GM23338 (cell line): ENCODE results near the gene CCBE1. TPM values are rescaled to one million over a fixed set of nuclear protein-coding genes. Genes with fewer than 3 reads are reported as not detected.

ENCODE experiments used
- ATAC-seq: fragments of 200-7000 bp; cut with Tn5 transposase; 3 replicates; pipeline ENCODE4 v1.9.1; 2020
- DNase-seq: peaks from one replicate; pipeline ENCODE4 v3.0.0-alpha.2; 2015; ENCODE audit warnings: low spot score
- H2AFZ ChIP-seq: fragments of 200-600 bp; sonication (generic); 2 replicates; pipeline ENCODE4 v1.8.0; 2016; ENCODE audit warnings: antibody characterized with exemption, mild to moderate bottlenecking, moderate library complexity
- H3F3A ChIP-seq: fragments of 200-600 bp; sonication (generic); replicated peaks from 2 replicates; pipeline ENCODE4 v1.8.0; 2017; ENCODE audit warnings: antibody characterized with exemption, mixed run types, low read depth
- H3K27ac ChIP-seq: fragments of 200-600 bp; sonication (generic); 2 replicates; pipeline ENCODE4 v1.6.1; 2016; ENCODE audit warnings: low read depth
- H3K27me3 ChIP-seq: fragments of 200-600 bp; sonication (generic); 2 replicates; pipeline ENCODE4 v1.8.0; 2016; ENCODE audit warnings: mild to moderate bottlenecking, mixed run types, moderate library complexity; ENCODE audit not compliant: insufficient read depth
- H3K36me3 ChIP-seq: fragments of 200-600 bp; sonication (generic); 2 replicates; pipeline ENCODE4 v1.8.0; 2016; ENCODE audit warnings: mild to moderate bottlenecking; ENCODE audit not compliant: insufficient read depth
- H3K4me1 ChIP-seq: fragments of 200-600 bp; sonication (generic); 2 replicates; pipeline ENCODE4 v1.8.0; 2016; ENCODE audit warnings: mild to moderate bottlenecking, moderate library complexity; ENCODE audit not compliant: insufficient read depth
- H3K4me2 ChIP-seq: fragments of 200-600 bp; sonication (generic); 2 replicates; pipeline ENCODE4 v1.7.1; 2017; ENCODE audit warnings: mixed run types
- H3K4me3 ChIP-seq: fragments of 200-600 bp; sonication (generic); 2 replicates; pipeline ENCODE4 v1.6.1; 2016; ENCODE audit warnings: mixed run types
- H3K79me2 ChIP-seq: fragments of 200-600 bp; sonication (generic); replicated peaks from 2 replicates; pipeline ENCODE4 v1.8.0; 2017; ENCODE audit warnings: mild to moderate bottlenecking; ENCODE audit not compliant: insufficient read depth
- H3K9me2 ChIP-seq: fragments of 200-600 bp; sonication (generic); 2 replicates; pipeline ENCODE4 v1.8.0; 2017; ENCODE audit not compliant: insufficient read depth
- H4K20me1 ChIP-seq: fragments of 200-600 bp; sonication (generic); replicated peaks from 2 replicates; pipeline ENCODE4 v1.8.0; 2017; ENCODE audit warnings: mild to moderate bottlenecking; ENCODE audit not compliant: insufficient read depth
- H3K27ac Mint-ChIP-seq: 2 replicates; pipeline ENCODE4 v1.8.0; 2020; ENCODE audit warnings: inconsistent platforms, mild to moderate bottlenecking, moderate library complexity, mixed read lengths
- H3K27me3 Mint-ChIP-seq: 3 replicates; pipeline ENCODE4 v1.8.0; 2022; ENCODE audit warnings: low read depth, mild to moderate bottlenecking, moderate library complexity, mixed read lengths, inconsistent platforms; ENCODE audit not compliant: insufficient read depth, poor library complexity
- H3K36me3 Mint-ChIP-seq: 3 replicates; pipeline ENCODE4 v1.8.0; 2021; ENCODE audit warnings: low read depth, mild to moderate bottlenecking, inconsistent platforms, moderate library complexity, mixed read lengths
- H3K4me1 Mint-ChIP-seq: 3 replicates; pipeline ENCODE4 v1.8.0; 2020; ENCODE audit warnings: mild to moderate bottlenecking, inconsistent platforms, mixed read lengths
- H3K4me3 Mint-ChIP-seq: 3 replicates; pipeline ENCODE4 v1.8.0; 2021; ENCODE audit warnings: moderate library complexity, mild to moderate bottlenecking, inconsistent platforms, mixed read lengths
- H3K9me3 Mint-ChIP-seq: 3 replicates; pipeline ENCODE4 v1.8.0; 2020; ENCODE audit warnings: moderate library complexity, mild to moderate bottlenecking, inconsistent platforms, mixed read lengths
- CREB1 ChIP-seq: fragments of 250-450 bp; sonication (Bioruptor Pico); IDR thresholded peaks from 2 replicates; pipeline ENCODE4 v1.5.0; 2020; ENCODE audit warnings: low read depth, mild to moderate bottlenecking, moderate library complexity
- CTCF ChIP-seq, 2 experiments: fragments of 200-600 bp in 1 of 2; sonication (generic) in 1 of 2; conservative IDR thresholded peaks; 2 replicates each; pipeline versions ENCODE4 v1.5.1 to v1.6.1; 2016 to 2017; ENCODE audit warnings: antibody characterized with exemption in 2 of 2, low read depth in 2 of 2, mild to moderate bottlenecking in 2 of 2, moderate library complexity in 1 of 2
- EZH2 ChIP-seq: fragments of 200-600 bp; sonication (generic); IDR thresholded peaks from one replicate; pipeline ENCODE4 v1.8.0; 2017; ENCODE audit warnings: antibody characterized with exemption, mild to moderate bottlenecking, low read depth; ENCODE audit not compliant: unreplicated experiment
- EZH2phosphoT487 ChIP-seq: fragments of 200-600 bp; sonication (generic); IDR thresholded peaks from one replicate; pipeline ENCODE4 v1.8.1; 2018; ENCODE audit warnings: antibody characterized with exemption; ENCODE audit not compliant: unreplicated experiment
- JUNB ChIP-seq: IDR thresholded peaks from one replicate; pipeline ENCODE4 v1.6.1; 2016; ENCODE audit warnings: antibody characterized with exemption; ENCODE audit not compliant: unreplicated experiment
- NANOG ChIP-seq: IDR thresholded peaks from 2 replicates; pipeline ENCODE4 v1.6.1; 2016; ENCODE audit warnings: antibody characterized with exemption, borderline replicate concordance
- POLR2AphosphoS5 ChIP-seq: IDR thresholded peaks from 2 replicates; pipeline ENCODE4 v1.6.1; 2016; ENCODE audit warnings: antibody characterized with exemption, low read depth
- STAT1 ChIP-seq: IDR thresholded peaks from one replicate; pipeline ENCODE4 v1.6.1; 2016; ENCODE audit warnings: antibody characterized with exemption; ENCODE audit not compliant: unreplicated experiment
- ZNF114 ChIP-seq: fragments of 250-450 bp; sonication (Bioruptor Pico); IDR thresholded peaks from 2 replicates; pipeline ENCODE4 v1.5.0; 2020; ENCODE audit warnings: mild to moderate bottlenecking, moderate library complexity
- ZNF331 ChIP-seq: fragments of 250-450 bp; sonication (Bioruptor Pico); IDR thresholded peaks from 2 replicates; pipeline ENCODE4 v1.5.0; 2020; ENCODE audit warnings: low read depth, mild to moderate bottlenecking, moderate library complexity
- polyA plus RNA-seq: library from polyadenylated mRNA; unstranded; fragments of >200 nt; fragmentation: Nextera tagmentation; extraction: Ambion mirVana; gene quantifications from 2 replicates; pipeline ENCODE4 v1.2.1, GENCODE V29; 2016
- total RNA-seq: library from RNA; depleted of rRNA; stranded (reverse); fragments of >200 nt; shearing (Covaris generic); gene quantifications from 2 replicates; pipeline ENCODE4 v1.2.3, GENCODE V29; 2014
- TF ChIP-seq, protein P1 (sequence below): fragments of 250-450 bp; sonication (Bioruptor Pico); IDR thresholded peaks from 2 replicates; pipeline ENCODE4 v1.5.0; 2020; ENCODE audit warnings: mild to moderate bottlenecking, moderate library complexity
- TF ChIP-seq, protein P2 (sequence below): IDR thresholded peaks from 2 replicates; pipeline ENCODE4 v1.6.1; 2016; ENCODE audit warnings: antibody characterized with exemption
- TF ChIP-seq, protein P3 (sequence below): IDR thresholded peaks from one replicate; pipeline ENCODE4 v1.6.1; 2018; ENCODE audit warnings: antibody characterized with exemption; ENCODE audit not compliant: unreplicated experiment

The CCBE1 gene
- total and polyA plus RNA-seq, 2 experiments from 2014 or later = 2.1 to 2.6 TPM

GRCh38 chr18:59484131-59484530, 213.1 kb downstream of the CCBE1 start:
- Histone ChIP-seq H3K79me2 (no peaks in the 10 kb centered on the region), H3K4me2 (no peak overlapping the region), H3K4me3 (no peak overlapping the region), H3K27ac (no peak overlapping the region), H4K20me1 (no peaks in the 10 kb centered on the region), H3K36me3 (no peaks in the 10 kb centered on the region), H3K9me2 (no peaks in the 10 kb centered on the region), H3F3A (no peaks in the 10 kb centered on the region), H3K4me1 (no peaks in the 10 kb centered on the region), H3K27me3 (no peaks in the 10 kb centered on the region), H2AFZ (no peak overlapping the region)
- no peaks in the 10 kb centered on the region for H3K9me3 Mint-ChIP-seq
- ATAC-seq = no peak
- no peaks in the 10 kb centered on the region for H3K27me3 Mint-ChIP-seq
- no peaks in the 10 kb centered on the region for H3K36me3 Mint-ChIP-seq
- no peak for DNase-seq
- no peaks in the 10 kb centered on the region for H3K4me1 Mint-ChIP-seq
- TF ChIP-seq ZNF114 (CRISPR knock-in tag) (no peak), CREB1 (CRISPR knock-in tag) (no peak), JUNB (no peak), ZNF331 (CRISPR knock-in tag) (no peak), NANOG (no peak), STAT1 (no peak), EZH2phosphoT487 (no peak), CTCF (conservative IDR thresholded peaks at IDR 0.05; ENCODE audit: low read depth in 2 of 2) (no peak), POLR2AphosphoS5 (no peak), EZH2 (no peak)
- TF ChIP-seq, protein P1, sequence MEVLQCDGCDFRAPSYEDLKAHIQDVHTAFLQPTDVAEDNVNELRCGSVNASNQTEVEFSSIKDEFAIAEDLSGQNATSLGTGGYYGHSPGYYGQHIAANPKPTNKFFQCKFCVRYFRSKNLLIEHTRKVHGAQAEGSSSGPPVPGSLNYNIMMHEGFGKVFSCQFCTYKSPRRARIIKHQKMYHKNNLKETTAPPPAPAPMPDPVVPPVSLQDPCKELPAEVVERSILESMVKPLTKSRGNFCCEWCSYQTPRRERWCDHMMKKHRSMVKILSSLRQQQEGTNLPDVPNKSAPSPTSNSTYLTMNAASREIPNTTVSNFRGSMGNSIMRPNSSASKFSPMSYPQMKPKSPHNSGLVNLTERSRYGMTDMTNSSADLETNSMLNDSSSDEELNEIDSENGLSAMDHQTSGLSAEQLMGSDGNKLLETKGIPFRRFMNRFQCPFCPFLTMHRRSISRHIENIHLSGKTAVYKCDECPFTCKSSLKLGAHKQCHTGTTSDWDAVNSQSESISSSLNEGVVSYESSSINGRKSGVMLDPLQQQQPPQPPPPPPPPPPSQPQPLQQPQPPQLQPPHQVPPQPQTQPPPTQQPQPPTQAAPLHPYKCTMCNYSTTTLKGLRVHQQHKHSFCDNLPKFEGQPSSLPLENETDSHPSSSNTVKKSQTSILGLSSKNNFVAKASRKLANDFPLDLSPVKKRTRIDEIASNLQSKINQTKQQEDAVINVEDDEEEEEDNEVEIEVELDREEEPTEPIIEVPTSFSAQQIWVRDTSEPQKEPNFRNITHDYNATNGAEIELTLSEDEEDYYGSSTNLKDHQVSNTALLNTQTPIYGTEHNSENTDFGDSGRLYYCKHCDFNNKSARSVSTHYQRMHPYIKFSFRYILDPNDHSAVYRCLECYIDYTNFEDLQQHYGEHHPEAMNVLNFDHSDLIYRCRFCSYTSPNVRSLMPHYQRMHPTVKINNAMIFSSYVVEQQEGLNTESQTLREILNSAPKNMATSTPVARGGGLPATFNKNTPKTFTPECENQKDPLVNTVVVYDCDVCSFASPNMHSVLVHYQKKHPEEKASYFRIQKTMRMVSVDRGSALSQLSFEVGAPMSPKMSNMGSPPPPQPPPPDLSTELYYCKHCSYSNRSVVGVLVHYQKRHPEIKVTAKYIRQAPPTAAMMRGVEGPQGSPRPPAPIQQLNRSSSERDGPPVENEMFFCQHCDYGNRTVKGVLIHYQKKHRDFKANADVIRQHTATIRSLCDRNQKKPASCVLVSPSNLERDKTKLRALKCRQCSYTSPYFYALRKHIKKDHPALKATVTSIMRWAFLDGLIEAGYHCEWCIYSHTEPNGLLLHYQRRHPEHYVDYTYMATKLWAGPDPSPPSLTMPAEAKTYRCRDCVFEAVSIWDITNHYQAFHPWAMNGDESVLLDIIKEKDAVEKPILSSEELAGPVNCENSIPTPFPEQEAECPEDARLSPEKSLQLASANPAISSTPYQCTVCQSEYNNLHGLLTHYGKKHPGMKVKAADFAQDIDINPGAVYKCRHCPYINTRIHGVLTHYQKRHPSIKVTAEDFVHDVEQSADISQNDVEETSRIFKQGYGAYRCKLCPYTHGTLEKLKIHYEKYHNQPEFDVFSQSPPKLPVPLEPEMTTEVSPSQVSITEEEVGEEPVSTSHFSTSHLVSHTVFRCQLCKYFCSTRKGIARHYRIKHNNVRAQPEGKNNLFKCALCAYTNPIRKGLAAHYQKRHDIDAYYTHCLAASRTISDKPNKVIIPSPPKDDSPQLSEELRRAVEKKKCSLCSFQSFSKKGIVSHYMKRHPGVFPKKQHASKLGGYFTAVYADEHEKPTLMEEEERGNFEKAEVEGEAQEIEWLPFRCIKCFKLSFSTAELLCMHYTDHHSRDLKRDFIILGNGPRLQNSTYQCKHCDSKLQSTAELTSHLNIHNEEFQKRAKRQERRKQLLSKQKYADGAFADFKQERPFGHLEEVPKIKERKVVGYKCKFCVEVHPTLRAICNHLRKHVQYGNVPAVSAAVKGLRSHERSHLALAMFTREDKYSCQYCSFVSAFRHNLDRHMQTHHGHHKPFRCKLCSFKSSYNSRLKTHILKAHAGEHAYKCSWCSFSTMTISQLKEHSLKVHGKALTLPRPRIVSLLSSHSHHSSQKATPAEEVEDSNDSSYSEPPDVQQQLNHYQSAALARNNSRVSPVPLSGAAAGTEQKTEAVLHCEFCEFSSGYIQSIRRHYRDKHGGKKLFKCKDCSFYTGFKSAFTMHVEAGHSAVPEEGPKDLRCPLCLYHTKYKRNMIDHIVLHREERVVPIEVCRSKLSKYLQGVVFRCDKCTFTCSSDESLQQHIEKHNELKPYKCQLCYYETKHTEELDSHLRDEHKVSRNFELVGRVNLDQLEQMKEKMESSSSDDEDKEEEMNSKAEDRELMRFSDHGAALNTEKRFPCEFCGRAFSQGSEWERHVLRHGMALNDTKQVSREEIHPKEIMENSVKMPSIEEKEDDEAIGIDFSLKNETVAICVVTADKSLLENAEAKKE (CRISPR knock-in tag) = no peak
- TF ChIP-seq, protein P2, sequence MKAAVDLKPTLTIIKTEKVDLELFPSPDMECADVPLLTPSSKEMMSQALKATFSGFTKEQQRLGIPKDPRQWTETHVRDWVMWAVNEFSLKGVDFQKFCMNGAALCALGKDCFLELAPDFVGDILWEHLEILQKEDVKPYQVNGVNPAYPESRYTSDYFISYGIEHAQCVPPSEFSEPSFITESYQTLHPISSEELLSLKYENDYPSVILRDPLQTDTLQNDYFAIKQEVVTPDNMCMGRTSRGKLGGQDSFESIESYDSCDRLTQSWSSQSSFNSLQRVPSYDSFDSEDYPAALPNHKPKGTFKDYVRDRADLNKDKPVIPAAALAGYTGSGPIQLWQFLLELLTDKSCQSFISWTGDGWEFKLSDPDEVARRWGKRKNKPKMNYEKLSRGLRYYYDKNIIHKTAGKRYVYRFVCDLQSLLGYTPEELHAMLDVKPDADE = no peak
- TF ChIP-seq, protein P3, sequence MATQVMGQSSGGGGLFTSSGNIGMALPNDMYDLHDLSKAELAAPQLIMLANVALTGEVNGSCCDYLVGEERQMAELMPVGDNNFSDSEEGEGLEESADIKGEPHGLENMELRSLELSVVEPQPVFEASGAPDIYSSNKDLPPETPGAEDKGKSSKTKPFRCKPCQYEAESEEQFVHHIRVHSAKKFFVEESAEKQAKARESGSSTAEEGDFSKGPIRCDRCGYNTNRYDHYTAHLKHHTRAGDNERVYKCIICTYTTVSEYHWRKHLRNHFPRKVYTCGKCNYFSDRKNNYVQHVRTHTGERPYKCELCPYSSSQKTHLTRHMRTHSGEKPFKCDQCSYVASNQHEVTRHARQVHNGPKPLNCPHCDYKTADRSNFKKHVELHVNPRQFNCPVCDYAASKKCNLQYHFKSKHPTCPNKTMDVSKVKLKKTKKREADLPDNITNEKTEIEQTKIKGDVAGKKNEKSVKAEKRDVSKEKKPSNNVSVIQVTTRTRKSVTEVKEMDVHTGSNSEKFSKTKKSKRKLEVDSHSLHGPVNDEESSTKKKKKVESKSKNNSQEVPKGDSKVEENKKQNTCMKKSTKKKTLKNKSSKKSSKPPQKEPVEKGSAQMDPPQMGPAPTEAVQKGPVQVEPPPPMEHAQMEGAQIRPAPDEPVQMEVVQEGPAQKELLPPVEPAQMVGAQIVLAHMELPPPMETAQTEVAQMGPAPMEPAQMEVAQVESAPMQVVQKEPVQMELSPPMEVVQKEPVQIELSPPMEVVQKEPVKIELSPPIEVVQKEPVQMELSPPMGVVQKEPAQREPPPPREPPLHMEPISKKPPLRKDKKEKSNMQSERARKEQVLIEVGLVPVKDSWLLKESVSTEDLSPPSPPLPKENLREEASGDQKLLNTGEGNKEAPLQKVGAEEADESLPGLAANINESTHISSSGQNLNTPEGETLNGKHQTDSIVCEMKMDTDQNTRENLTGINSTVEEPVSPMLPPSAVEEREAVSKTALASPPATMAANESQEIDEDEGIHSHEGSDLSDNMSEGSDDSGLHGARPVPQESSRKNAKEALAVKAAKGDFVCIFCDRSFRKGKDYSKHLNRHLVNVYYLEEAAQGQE = no peak
- H3K27ac Mint-ChIP-seq = no peak overlapping the region
- H3K4me3 Mint-ChIP-seq = no peak overlapping the region
